Measurements from ENCODE around the gene MLC1.

DNA sequence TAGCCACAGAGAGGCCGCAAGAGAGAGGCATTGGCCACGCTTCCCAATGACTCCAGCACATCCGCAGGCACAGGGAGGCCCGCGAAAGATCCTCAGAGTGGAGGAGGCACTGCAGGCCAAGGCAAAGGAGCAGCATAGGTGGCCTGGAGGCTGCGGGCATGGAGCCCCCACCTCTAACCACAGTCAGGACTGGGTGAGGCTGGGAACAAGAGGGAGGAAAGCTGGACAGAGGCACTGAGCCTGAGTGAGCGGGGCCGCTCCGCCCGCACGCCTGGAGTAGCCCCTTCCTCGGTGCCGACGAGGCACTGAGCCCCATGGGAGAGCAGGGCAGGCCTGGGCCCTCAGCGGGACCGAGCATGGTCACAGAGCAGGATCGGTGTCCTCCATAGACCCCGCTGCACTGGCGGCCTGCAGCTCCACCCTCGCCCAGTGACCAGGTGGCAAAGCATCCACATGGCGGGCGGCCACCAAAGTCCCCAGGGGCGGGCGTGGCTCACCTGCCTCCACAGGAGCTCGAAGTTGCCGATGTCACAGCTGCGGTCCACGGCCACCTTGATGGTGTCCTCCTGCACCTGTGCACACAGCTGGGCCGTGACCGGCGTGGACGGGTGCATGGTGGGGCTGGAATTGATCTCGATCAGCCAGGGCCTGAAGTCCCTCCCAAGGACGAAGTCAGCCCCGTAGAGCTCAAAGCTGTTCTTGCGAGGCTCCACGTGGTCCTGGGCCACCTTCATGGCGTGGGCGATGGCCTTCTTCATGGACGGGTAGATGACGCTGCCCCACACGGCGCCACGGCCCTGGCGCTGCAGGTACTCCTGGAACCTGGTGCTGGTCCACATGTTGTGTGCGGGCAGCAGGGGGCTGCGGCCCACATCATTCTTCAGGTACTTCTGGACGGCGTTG, 53.8 kb downstream of the MLC1 start:
- TF ChIP-seq ZC3H10 (CRISPR knock-in tag; IDR thresholded peaks at IDR 0.05): no peak
- TF ChIP-seq ISL1 (CRISPR knock-in tag; IDR thresholded peaks at IDR 0.05): no peak
- TF ChIP-seq OSR1 (CRISPR knock-in tag; IDR thresholded peaks at IDR 0.05): no peak
- TF ChIP-seq, protein P1, sequence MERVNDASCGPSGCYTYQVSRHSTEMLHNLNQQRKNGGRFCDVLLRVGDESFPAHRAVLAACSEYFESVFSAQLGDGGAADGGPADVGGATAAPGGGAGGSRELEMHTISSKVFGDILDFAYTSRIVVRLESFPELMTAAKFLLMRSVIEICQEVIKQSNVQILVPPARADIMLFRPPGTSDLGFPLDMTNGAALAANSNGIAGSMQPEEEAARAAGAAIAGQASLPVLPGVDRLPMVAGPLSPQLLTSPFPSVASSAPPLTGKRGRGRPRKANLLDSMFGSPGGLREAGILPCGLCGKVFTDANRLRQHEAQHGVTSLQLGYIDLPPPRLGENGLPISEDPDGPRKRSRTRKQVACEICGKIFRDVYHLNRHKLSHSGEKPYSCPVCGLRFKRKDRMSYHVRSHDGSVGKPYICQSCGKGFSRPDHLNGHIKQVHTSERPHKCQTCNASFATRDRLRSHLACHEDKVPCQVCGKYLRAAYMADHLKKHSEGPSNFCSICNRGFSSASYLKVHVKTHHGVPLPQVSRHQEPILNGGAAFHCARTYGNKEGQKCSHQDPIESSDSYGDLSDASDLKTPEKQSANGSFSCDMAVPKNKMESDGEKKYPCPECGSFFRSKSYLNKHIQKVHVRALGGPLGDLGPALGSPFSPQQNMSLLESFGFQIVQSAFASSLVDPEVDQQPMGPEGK (CRISPR knock-in tag; IDR thresholded peaks at IDR 0.05; ENCODE audit: borderline replicate concordance): no peak
- TF ChIP-seq PPARA (CRISPR knock-in tag; IDR thresholded peaks at IDR 0.05; ENCODE audit: borderline replicate concordance): no peak
- TF ChIP-seq RARB (CRISPR knock-in tag; IDR thresholded peaks at IDR 0.05): no peak
- no peak for TF ChIP-seq ZNF8 (CRISPR knock-in tag; IDR thresholded peaks at IDR 0.05)
- no peak for TF ChIP-seq ARNTL (CRISPR knock-in tag; IDR thresholded peaks at IDR 0.05; ENCODE audit: borderline replicate concordance, low read depth)
- TF ChIP-seq CSRNP3 (CRISPR knock-in tag; IDR thresholded peaks at IDR 0.05): no peak
- TF ChIP-seq POU6F1 (CRISPR knock-in tag; IDR thresholded peaks at IDR 0.05; ENCODE audit: borderline replicate concordance, low read depth): no peak

Measured in SK-N-SH treated with all-trans-retinoic acid at 6 μM for 48 hours (cell line).